ENCODE measurements around the gene MTHFD2L.
A peak's percentile ranks its signal among the peaks of the same experiment; 100 is the strongest.

MTHFD2L gene

GRCh38 chr4:74228691-74229640 lies 71.0 kb downstream of the MTHFD2L start:
- DNase-seq (ENCODE audit: insufficient read length, low spot score): no peak
- TF ChIP-seq PAX5 (IDR thresholded peaks at IDR 0.05; ENCODE audit: insufficient read depth, low read length, severe bottlenecking) (no peak), SPI1 (IDR thresholded peaks at IDR 0.05; ENCODE audit: low read depth, low read length) (no peak), TAF1 (IDR thresholded peaks at IDR 0.05; ENCODE audit: low read depth, low read length) (no peak), POLR2AphosphoS5 (IDR thresholded peaks at IDR 0.05; ENCODE audit: low read depth, low read length) (no peak), POU2F2 (IDR thresholded peaks at IDR 0.05; ENCODE audit: low read depth, low read length) (no peak), POLR2A (IDR thresholded peaks at IDR 0.05; ENCODE audit: low read depth, low read length) (no peak)
- FAIRE-seq: peak; percentile 81

- DNase-seq (ENCODE audit: insufficient read length, low spot score) (no peak), FAIRE-seq (no peak)
- no peak for TF ChIP-seq POLR2AphosphoS5 (IDR thresholded peaks at IDR 0.05; ENCODE audit: low read depth, low read length)
- TF ChIP-seq POLR2A (IDR thresholded peaks at IDR 0.05; ENCODE audit: low read depth, low read length): no peak
- no peak for TF ChIP-seq TAF1 (IDR thresholded peaks at IDR 0.05; ENCODE audit: low read depth, low read length)
- TF ChIP-seq POU2F2 (IDR thresholded peaks at IDR 0.05; ENCODE audit: low read depth, low read length): no peak
- TF ChIP-seq PAX5 (IDR thresholded peaks at IDR 0.05; ENCODE audit: insufficient read depth, low read length, severe bottlenecking): no peak
- TF ChIP-seq SPI1 (IDR thresholded peaks at IDR 0.05; ENCODE audit: low read depth, low read length): no peak
These were observed 73.1 kb downstream of the MTHFD2L start for GRCh38 chr4:74230902-74231499.

GRCh38 chr4:74235135-74235534 lies 77.2 kb downstream of the MTHFD2L start:
- TF ChIP-seq POU2F2 (IDR thresholded peaks at IDR 0.05; ENCODE audit: low read depth, low read length) (no peak), SPI1 (IDR thresholded peaks at IDR 0.05; ENCODE audit: low read depth, low read length) (peak; percentile 29; the same call in 1 of the 2 replicates), TAF1 (IDR thresholded peaks at IDR 0.05; ENCODE audit: low read depth, low read length) (no peak)
- FAIRE-seq: peak; percentile 13
- no peak for DNase-seq (ENCODE audit: insufficient read length, low spot score)

- TF ChIP-seq SPI1 (IDR thresholded peaks at IDR 0.05; ENCODE audit: low read depth, low read length) (no peak), PAX5 (IDR thresholded peaks at IDR 0.05; ENCODE audit: insufficient read depth, low read length, severe bottlenecking) (no peak), POU2F2 (IDR thresholded peaks at IDR 0.05; ENCODE audit: low read depth, low read length) (no peak), POLR2AphosphoS5 (IDR thresholded peaks at IDR 0.05; ENCODE audit: low read depth, low read length) (no peak), TAF1 (IDR thresholded peaks at IDR 0.05; ENCODE audit: low read depth, low read length) (no peak), POLR2A (IDR thresholded peaks at IDR 0.05; ENCODE audit: low read depth, low read length) (no peak)
- no peak for DNase-seq (ENCODE audit: insufficient read length, low spot score)
- no peak for FAIRE-seq
These were observed 79.6 kb downstream of the MTHFD2L start for GRCh38 chr4:74237425-74237966.

GRCh38 chr4:74244049-74244448 lies 86.1 kb downstream of the MTHFD2L start:
- no peak for DNase-seq (ENCODE audit: insufficient read length, low spot score)
- no peak for FAIRE-seq
- no peak for TF ChIP-seq POLR2A (IDR thresholded peaks at IDR 0.05; ENCODE audit: low read depth, low read length)
- TF ChIP-seq POLR2AphosphoS5 (IDR thresholded peaks at IDR 0.05; ENCODE audit: low read depth, low read length): no peak
- TF ChIP-seq PAX5 (IDR thresholded peaks at IDR 0.05; ENCODE audit: insufficient read depth, low read length, severe bottlenecking): no peak
- no peak for TF ChIP-seq TAF1 (IDR thresholded peaks at IDR 0.05; ENCODE audit: low read depth, low read length)
- TF ChIP-seq SPI1 (IDR thresholded peaks at IDR 0.05; ENCODE audit: low read depth, low read length): no peak

GRCh38 chr4:74252933-74253332 lies 95.0 kb downstream of the MTHFD2L start:
- TF ChIP-seq POLR2AphosphoS5 (IDR thresholded peaks at IDR 0.05; ENCODE audit: low read depth, low read length) (no peak), TAF1 (IDR thresholded peaks at IDR 0.05; ENCODE audit: low read depth, low read length) (no peak), POU2F2 (IDR thresholded peaks at IDR 0.05; ENCODE audit: low read depth, low read length) (no peak)
- DNase-seq (ENCODE audit: insufficient read length, low spot score) (no peak), FAIRE-seq (no peak)

- DNase-seq (ENCODE audit: insufficient read length, low spot score): no peak
- no peak for FAIRE-seq
- TF ChIP-seq POU2F2 (IDR thresholded peaks at IDR 0.05; ENCODE audit: low read depth, low read length): no peak
- no peak for TF ChIP-seq POLR2A (IDR thresholded peaks at IDR 0.05; ENCODE audit: low read depth, low read length)
- TF ChIP-seq SPI1 (IDR thresholded peaks at IDR 0.05; ENCODE audit: low read depth, low read length): no peak
- no peak for TF ChIP-seq TAF1 (IDR thresholded peaks at IDR 0.05; ENCODE audit: low read depth, low read length)
- no peak for TF ChIP-seq POLR2AphosphoS5 (IDR thresholded peaks at IDR 0.05; ENCODE audit: low read depth, low read length)
- no peak for TF ChIP-seq PAX5 (IDR thresholded peaks at IDR 0.05; ENCODE audit: insufficient read depth, low read length, severe bottlenecking)
These were observed 96.5 kb downstream of the MTHFD2L start for GRCh38 chr4:74254386-74254785.

- TF ChIP-seq POLR2AphosphoS5 (IDR thresholded peaks at IDR 0.05; ENCODE audit: low read depth, low read length): no peak
- no peak for TF ChIP-seq TAF1 (IDR thresholded peaks at IDR 0.05; ENCODE audit: low read depth, low read length)
- no peak for TF ChIP-seq PAX5 (IDR thresholded peaks at IDR 0.05; ENCODE audit: insufficient read depth, low read length, severe bottlenecking)
- no peak for TF ChIP-seq SPI1 (IDR thresholded peaks at IDR 0.05; ENCODE audit: low read depth, low read length)
- TF ChIP-seq POLR2A (IDR thresholded peaks at IDR 0.05; ENCODE audit: low read depth, low read length): no peak
- no peak for TF ChIP-seq POU2F2 (IDR thresholded peaks at IDR 0.05; ENCODE audit: low read depth, low read length)
- DNase-seq (ENCODE audit: insufficient read length, low spot score) (no peak), FAIRE-seq (no peak)
These were observed 97.2 kb downstream of the MTHFD2L start for GRCh38 chr4:74255096-74255495.

GRCh38 chr4:74258963-74259362 lies 101.0 kb downstream of the MTHFD2L start:
- TF ChIP-seq POU2F2 (IDR thresholded peaks at IDR 0.05; ENCODE audit: low read depth, low read length): no peak
- TF ChIP-seq PAX5 (IDR thresholded peaks at IDR 0.05; ENCODE audit: insufficient read depth, low read length, severe bottlenecking): no peak
- no peak for TF ChIP-seq POLR2AphosphoS5 (IDR thresholded peaks at IDR 0.05; ENCODE audit: low read depth, low read length)
- TF ChIP-seq SPI1 (IDR thresholded peaks at IDR 0.05; ENCODE audit: low read depth, low read length): no peak
- TF ChIP-seq TAF1 (IDR thresholded peaks at IDR 0.05; ENCODE audit: low read depth, low read length): no peak
- TF ChIP-seq POLR2A (IDR thresholded peaks at IDR 0.05; ENCODE audit: low read depth, low read length): no peak
- DNase-seq (ENCODE audit: insufficient read length, low spot score) (no peak), FAIRE-seq (no peak)

Measured in GM12891 (cell line).